Peyer's patch (tissue), 4 donors: ENCODE data around the gene MSI1. TPM values are rescaled to one million over a fixed set of nuclear protein-coding genes. Genes with fewer than 3 reads are reported as not detected.

Source experiments
- DNase-seq, 3 donors: peaks; one replicate each; pipeline ENCODE4 v3.0.0-alpha.2; 2017 to 2019
- H3K27ac ChIP-seq, 4 donors: fragments of 200-600 bp; sonication (generic); one replicate each; pipeline ENCODE4 v1.5.1; 2016 to 2019
- H3K27me3 ChIP-seq, 2 donors: fragments of 200-600 bp; sonication (generic); one replicate each; pipeline ENCODE4 v1.5.1; 2019
- H3K36me3 ChIP-seq, 3 donors: fragments of 200-600 bp; sonication (generic); one replicate each; pipeline ENCODE4 v1.5.1; 2016 to 2019
- H3K4me1 ChIP-seq, 4 donors: fragments of 200-600 bp; sonication (generic); one replicate each; pipeline ENCODE4 v1.5.1; 2016 to 2019
- H3K4me3 ChIP-seq, 4 donors: fragments of 200-600 bp; sonication (generic); 1 replicate in 3 of 4; 2 replicates in 1 of 4; pipeline ENCODE4 v1.5.1; 2016 to 2019; ENCODE audit warnings: mild to moderate bottlenecking in 1 of 4
- H3K9me3 ChIP-seq, 4 donors: fragments of 200-600 bp; sonication (generic); one replicate each; pipeline ENCODE4 v1.5.1; 2016 to 2019; ENCODE audit warnings: mild to moderate bottlenecking in 1 of 4
- CTCF ChIP-seq, 6 experiments: fragments of 450-650 bp in 4 of 6; fragments of 200-600 bp in 2 of 6; sonication (generic) in 1 of 6; IDR thresholded peaks; one replicate each; pipeline ENCODE4 v1.5.1; 2017 to 2019; ENCODE audit warnings: antibody characterized with exemption in 6 of 6, mild to moderate bottlenecking in 3 of 6, moderate library complexity in 1 of 6
- POLR2A ChIP-seq, 2 donors: fragments of 450-650 bp; IDR thresholded peaks; one replicate each; pipeline ENCODE4 v1.5.1; 2017; ENCODE audit warnings: antibody characterized with exemption in 2 of 2, mild to moderate bottlenecking in 2 of 2, moderate library complexity in 2 of 2
- total RNA-seq, 4 donors: library from RNA; depleted of rRNA; stranded (reverse); fragments of >200 nt; gene quantifications; one replicate each; pipeline ENCODE4 v1.1.0, GENCODE V29; 2016

MSI1 gene
- 1 to 10 TPM; 1.6 to 5.8 (median 4.2) TPM for total RNA-seq

DNA sequence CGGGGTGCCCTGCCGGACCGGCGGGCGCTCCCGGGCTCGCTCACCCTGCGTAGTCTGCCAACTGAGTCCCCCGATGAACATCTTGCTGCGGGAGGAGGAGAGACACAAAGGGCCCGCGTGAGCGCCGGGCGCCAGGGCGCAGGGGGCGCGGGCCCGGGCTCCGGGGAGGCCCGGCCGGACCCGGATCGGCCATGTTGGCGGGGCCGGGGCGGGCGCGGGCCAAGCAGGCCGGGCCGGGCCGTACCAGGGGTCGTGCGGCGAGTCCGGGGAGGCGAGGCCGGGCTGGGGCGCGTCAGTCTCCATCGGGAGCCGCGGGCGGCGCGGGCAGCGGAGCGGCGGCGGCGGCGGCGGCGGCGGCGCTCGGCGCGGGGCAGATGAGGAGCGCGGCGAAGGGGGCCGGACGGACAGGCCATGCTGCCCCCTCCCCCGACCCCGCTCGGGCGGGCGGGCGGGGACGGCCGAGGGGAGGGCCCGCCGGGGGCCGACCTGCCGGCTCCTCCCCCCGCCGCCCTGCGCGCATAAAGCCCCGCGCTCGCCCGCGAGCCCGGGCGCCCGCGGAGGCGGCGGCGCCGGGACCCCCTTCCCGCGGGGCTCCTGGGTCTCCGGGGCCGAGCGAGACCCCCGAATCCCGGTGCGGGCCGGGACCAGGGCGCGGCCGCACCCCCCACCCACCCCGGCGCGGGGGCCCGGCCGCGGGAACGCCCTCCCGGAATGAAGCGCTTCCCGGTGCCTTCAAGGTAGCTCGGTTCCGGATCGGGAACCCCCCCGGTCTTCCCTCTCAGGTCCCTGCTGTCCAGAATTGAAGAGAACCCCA, at the start of gene MSI1:
Gene MSI1, minus strand, starts transcription at position 376 of the 814 bp plus-strand sequence. Its CDS starts 73 bp downstream, at position 303.
- Histone ChIP-seq H3K27me3 (peaks cover 0 to 20% of the 10 kb centered on the region in 2 donors), H3K36me3 (no peaks in the 10 kb centered on the region), H3K4me3 (peak within 1 kb of the TSS; percentile 31 to 68 (median 52)), H3K27ac (peak within 1 kb of the TSS in 3 of 4 donors; percentile 22 to 61 (median 48)), H3K4me1 (peaks cover 0 to 43% (median 9%) of the 10 kb centered on the region in 4 donors), H3K9me3 (no peaks in the 10 kb centered on the region)
- TF ChIP-seq POLR2A (IDR thresholded peaks at IDR 0.05), result no peak
- no peak for TF ChIP-seq CTCF (IDR thresholded peaks at IDR 0.05)
- no peak for DNase-seq

GRCh38 chr12:120417917-120418580, 49.1 kb upstream of the MSI1 start:
- no peak overlapping the region for H3K27ac ChIP-seq
- H3K9me3 ChIP-seq, result no peaks in the 10 kb centered on the region
- no peak for DNase-seq
- no peak overlapping the region for H3K4me3 ChIP-seq
- no peak for TF ChIP-seq POLR2A (IDR thresholded peaks at IDR 0.05)
- H3K27me3 ChIP-seq, result no peaks in the 10 kb centered on the region
- no peaks in the 10 kb centered on the region for H3K36me3 ChIP-seq
- H3K4me1 ChIP-seq, result no peaks in the 10 kb centered on the region

DNA sequence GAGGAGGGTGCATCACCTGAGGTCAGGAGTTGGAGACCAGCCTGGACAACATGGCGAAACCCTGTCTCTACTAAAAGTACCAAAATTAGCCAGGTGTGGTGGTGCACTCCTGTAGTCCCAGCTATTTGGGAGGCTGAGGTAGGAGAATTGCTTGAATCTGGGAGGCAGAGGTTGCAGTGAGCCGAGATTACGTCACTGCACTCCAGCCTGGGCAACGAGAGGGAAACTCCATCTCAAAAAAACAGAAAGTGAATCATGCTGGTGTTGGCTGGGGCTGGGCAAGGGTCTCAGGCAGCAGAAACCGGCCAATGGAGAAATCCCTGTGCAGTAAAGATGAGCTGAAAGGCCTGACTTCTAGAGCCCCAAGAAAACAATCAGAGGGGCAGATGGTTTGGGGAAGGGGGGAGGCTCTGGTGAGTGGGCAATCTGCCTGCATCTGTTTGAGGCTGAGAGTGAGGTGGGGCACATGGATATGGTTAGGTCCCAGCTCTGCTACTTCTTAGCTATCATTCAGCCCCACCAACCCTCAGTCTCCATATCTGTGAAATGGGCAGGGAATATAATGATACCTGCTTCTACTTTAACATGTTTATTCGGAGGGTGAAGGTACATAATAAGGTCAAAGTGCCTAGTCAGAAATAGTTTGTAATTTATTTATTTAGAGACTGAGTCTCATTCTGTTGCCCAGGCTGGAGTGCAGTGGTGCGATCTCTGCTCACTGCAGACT, 47.7 kb upstream of the MSI1 start:
- no peaks in the 10 kb centered on the region for H3K4me1 ChIP-seq
- no peaks in the 10 kb centered on the region for H3K36me3 ChIP-seq
- TF ChIP-seq POLR2A (IDR thresholded peaks at IDR 0.05) (no peak), CTCF (IDR thresholded peaks at IDR 0.05) (no peak)
- no peak overlapping the region for H3K27ac ChIP-seq
- no peak for DNase-seq
- H3K27me3 ChIP-seq, result no peaks in the 10 kb centered on the region
- no peak overlapping the region for H3K4me3 ChIP-seq
- H3K9me3 ChIP-seq, result no peaks in the 10 kb centered on the region

- H3K9me3 ChIP-seq, result no peaks in the 10 kb centered on the region
- no peaks in the 10 kb centered on the region for H3K36me3 ChIP-seq
- no peak overlapping the region for H3K27ac ChIP-seq
- DNase-seq, result peak in 2 of 3 donors; percentile 46 to 53
- no peaks in the 10 kb centered on the region for H3K4me1 ChIP-seq
- H3K4me3 ChIP-seq, result no peak overlapping the region
- H3K27me3 ChIP-seq, result no peaks in the 10 kb centered on the region
- TF ChIP-seq CTCF (IDR thresholded peaks at IDR 0.05) (no peak), POLR2A (IDR thresholded peaks at IDR 0.05) (no peak)
Observed at GRCh38 chr12:120413901-120414695, 45.1 kb upstream of the MSI1 start.

GRCh38 chr12:120412421-120412820, 43.5 kb upstream of the MSI1 start:
- Histone ChIP-seq H3K4me3 (no peak overlapping the region), H3K27ac (no peak overlapping the region), H3K36me3 (no peaks in the 10 kb centered on the region), H3K4me1 (no peaks in the 10 kb centered on the region), H3K27me3 (no peaks in the 10 kb centered on the region), H3K9me3 (no peaks in the 10 kb centered on the region)
- TF ChIP-seq POLR2A (IDR thresholded peaks at IDR 0.05), result no peak
- TF ChIP-seq CTCF (IDR thresholded peaks at IDR 0.05), result no peak
- DNase-seq, result no peak
